ENCODE measurements around the gene SPPL2A.

DNA sequence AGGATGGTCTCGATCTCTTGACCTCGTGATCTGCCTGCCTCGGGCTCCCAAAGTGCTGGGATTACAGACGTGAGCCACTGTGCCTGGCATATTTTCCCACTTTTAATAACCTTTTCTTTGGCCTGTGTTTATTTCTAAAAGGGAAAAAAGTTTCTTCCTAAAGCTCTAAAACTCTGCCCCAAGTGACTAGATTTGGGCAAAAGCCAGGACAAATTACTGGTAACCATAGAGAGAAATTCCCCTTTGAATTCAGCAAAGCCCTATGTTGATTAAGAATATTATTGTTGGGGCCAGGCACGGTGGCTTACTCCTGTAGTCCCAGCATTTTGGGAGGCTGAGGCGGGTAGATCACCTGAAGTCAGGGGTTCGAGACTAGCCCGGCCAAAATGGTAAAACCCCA is 67.4 kb downstream of the SPPL2A start:
- TF ChIP-seq, protein P1, sequence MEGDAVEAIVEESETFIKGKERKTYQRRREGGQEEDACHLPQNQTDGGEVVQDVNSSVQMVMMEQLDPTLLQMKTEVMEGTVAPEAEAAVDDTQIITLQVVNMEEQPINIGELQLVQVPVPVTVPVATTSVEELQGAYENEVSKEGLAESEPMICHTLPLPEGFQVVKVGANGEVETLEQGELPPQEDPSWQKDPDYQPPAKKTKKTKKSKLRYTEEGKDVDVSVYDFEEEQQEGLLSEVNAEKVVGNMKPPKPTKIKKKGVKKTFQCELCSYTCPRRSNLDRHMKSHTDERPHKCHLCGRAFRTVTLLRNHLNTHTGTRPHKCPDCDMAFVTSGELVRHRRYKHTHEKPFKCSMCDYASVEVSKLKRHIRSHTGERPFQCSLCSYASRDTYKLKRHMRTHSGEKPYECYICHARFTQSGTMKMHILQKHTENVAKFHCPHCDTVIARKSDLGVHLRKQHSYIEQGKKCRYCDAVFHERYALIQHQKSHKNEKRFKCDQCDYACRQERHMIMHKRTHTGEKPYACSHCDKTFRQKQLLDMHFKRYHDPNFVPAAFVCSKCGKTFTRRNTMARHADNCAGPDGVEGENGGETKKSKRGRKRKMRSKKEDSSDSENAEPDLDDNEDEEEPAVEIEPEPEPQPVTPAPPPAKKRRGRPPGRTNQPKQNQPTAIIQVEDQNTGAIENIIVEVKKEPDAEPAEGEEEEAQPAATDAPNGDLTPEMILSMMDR (IDR thresholded peaks at IDR 0.05; ENCODE audit: low read depth, low read length, missing input control) = no peak
- no peak for TF ChIP-seq HNF4A (conservative IDR thresholded peaks at IDR 0.05)
- TF ChIP-seq GABPA (IDR thresholded peaks at IDR 0.05 in 1 of 2, conservative IDR thresholded peaks at IDR 0.05 in 1 of 2) = no peak
- TF ChIP-seq JUND (IDR thresholded peaks at IDR 0.05) = no peak
- no peak for TF ChIP-seq EGR1 (IDR thresholded peaks at IDR 0.05; ENCODE audit: low read depth in 2 of 2)
- no peak for TF ChIP-seq RAD21 (IDR thresholded peaks at IDR 0.05)
- TF ChIP-seq SP1 (IDR thresholded peaks at IDR 0.05) = no peak

All from liver (tissue), 3 donors.